Fibroblast of the aortic adventitia (primary cell): ENCODE data around the gene GARNL3. TPM values are rescaled to one million over a fixed set of nuclear protein-coding genes. Genes with fewer than 3 reads are reported as not detected.

Experiments used
- DNase-seq: peaks from one replicate; pipeline ENCODE4 v3.0.0-alpha.2; 2010; ENCODE audit warnings: low read depth
- H3K4me3 ChIP-seq: 2 replicates; pipeline ENCODE4 v1.5.1; 2011; ENCODE audit warnings: low read depth, mild to moderate bottlenecking, control low read depth, low read length, moderate library complexity
- CTCF ChIP-seq: IDR thresholded peaks from 2 replicates; pipeline ENCODE4 v1.5.1; 2011; ENCODE audit warnings: mild to moderate bottlenecking, low read length, control low read depth, inconsistent platforms; ENCODE audit not compliant: insufficient read depth
- total RNA-seq: library from RNA; depleted of rRNA; stranded (reverse); fragments of >200 nt; gene quantifications from 2 replicates; pipeline ENCODE4 v1.2.3, GENCODE V29; 2012; ENCODE audit warnings: low replicate concordance

GARNL3 gene
- total RNA-seq, 1 donor, result 2.5 TPM

GRCh38 chr9:127273326-127273725, 8.8 kb downstream of the GARNL3 start:
- TF ChIP-seq CTCF, result no peak
- no peak overlapping the region for H3K4me3 ChIP-seq
- no peak for DNase-seq

DNA sequence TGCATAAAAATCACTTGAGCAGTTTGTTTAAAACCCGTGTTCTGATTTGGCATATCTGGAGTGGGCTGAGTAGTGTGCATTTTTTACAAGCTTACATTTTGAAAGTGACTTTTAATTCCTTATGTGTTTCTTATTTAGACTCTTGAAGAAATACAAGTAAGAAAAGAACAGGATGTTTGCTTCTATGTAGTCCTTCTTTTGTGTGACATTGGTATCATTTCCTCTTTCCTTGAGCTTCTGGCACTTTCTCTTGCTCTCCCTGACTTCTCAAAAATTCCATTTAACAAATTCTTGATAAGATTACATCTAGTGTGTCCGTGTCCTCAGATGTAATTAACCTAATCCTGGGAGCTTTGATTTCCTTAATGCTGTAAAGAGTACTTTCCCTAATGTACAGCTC, 12.5 kb downstream of the GARNL3 start:
- no peak overlapping the region for H3K4me3 ChIP-seq
- no peak for DNase-seq
- no peak for TF ChIP-seq CTCF

DNA sequence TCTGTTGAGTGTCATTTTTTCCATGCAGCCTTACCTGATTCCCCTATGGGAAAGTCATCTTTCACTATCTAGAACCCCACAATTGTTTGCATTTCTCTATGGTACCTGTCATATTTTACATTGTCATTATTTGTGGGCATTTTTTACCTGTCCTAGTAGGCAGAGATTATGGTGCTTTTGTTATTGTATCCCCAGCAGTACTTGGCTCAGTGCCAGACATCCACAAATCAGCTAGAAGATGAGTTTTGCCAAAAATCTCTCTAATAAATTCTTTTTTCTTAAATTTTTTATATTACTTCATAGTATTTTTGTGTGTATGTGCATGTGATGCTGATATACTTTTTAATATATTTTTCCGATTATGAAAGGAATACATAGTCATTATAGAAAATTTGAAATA, 13.2 kb downstream of the GARNL3 start:
- DNase-seq, result no peak
- TF ChIP-seq CTCF, result no peak
- H3K4me3 ChIP-seq, result no peak overlapping the region

DNA sequence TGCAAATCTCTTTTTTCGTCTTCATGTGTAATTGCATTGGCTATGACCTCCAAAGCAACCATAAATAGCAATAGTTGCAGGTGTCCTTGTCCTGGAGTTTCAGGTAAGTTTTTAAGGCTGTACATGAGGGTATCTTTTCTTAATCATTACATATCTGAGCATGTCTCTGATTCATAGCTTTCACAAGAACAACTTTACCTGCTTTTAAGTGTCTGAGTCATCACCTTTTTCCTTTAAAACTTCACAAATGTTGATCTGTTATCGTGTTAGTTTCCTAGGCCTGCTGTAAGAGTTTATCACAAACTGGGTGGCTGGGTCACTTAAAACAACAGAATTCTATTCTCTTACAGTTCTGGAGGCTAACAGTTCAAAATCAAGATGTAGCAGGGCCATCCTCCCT, 13.8 kb downstream of the GARNL3 start:
- DNase-seq, result no peak
- H3K4me3 ChIP-seq, result no peak overlapping the region
- no peak for TF ChIP-seq CTCF

- no peak for DNase-seq
- no peak overlapping the region for H3K4me3 ChIP-seq
- no peak for TF ChIP-seq CTCF
Measured at GRCh38 chr9:127279717-127280285, 15.2 kb downstream of the GARNL3 start.

- H3K4me3 ChIP-seq, result no peak overlapping the region
- no peak for DNase-seq
- TF ChIP-seq CTCF, result no peak
Measured at GRCh38 chr9:127280880-127281660, 16.5 kb downstream of the GARNL3 start.

GRCh38 chr9:127281891-127282290, 17.3 kb downstream of the GARNL3 start:
- no peak for TF ChIP-seq CTCF
- no peak overlapping the region for H3K4me3 ChIP-seq
- no peak for DNase-seq
